Activated CD8-positive, alpha-beta memory T cell treated with anti-CD3 and anti-CD28 coated beads, Interleukin-2, amount 50 U/mL, for 48 hours (primary cell): ENCODE measurements around the gene GCLC.
"Not testable (repeated sequence)": the region's sequence is repeated elsewhere in the genome, so short reads cannot be mapped to it uniquely, and the experiment has no call there.

Experiments
- DNase-seq: peaks from one replicate; pipeline ENCODE4 v3.0.0-alpha.2; 2020

The GCLC gene

GRCh38 chr6:53487080-53487479 lies 57.8 kb downstream of the GCLC start:
- no peak for DNase-seq

- DNase-seq = no peak
These were observed 58.2 kb downstream of the GCLC start for GRCh38 chr6:53486679-53487078.

GRCh38 chr6:53484476-53485280 lies 60.2 kb downstream of the GCLC start:
- peak; percentile 86 for DNase-seq

- no peak for DNase-seq
These were observed 61.2 kb downstream of the GCLC start for GRCh38 chr6:53483423-53484353.

GRCh38 chr6:53481323-53481722 lies 63.6 kb downstream of the GCLC start:
- DNase-seq = no peak

GRCh38 chr6:53480774-53481173 lies 64.1 kb downstream of the GCLC start:
- not testable (repeated sequence) for DNase-seq

GRCh38 chr6:53479871-53480270 lies 65.0 kb downstream of the GCLC start:
- no peak for DNase-seq

- no peak for DNase-seq
These were observed 67.9 kb downstream of the GCLC start for GRCh38 chr6:53476964-53477363.

GRCh38 chr6:53474010-53474409 lies 70.9 kb downstream of the GCLC start:
- DNase-seq = no peak

GRCh38 chr6:53469163-53469562 lies 75.7 kb downstream of the GCLC start:
- DNase-seq = no peak

GRCh38 chr6:53466257-53466656 lies 78.6 kb downstream of the GCLC start:
- DNase-seq = no peak

- no peak for DNase-seq
These were observed 79.2 kb downstream of the GCLC start for GRCh38 chr6:53465732-53466131.

GRCh38 chr6:53464927-53465460 lies 79.9 kb downstream of the GCLC start:
- DNase-seq = no peak

- DNase-seq = no peak
These were observed 80.4 kb downstream of the GCLC start for GRCh38 chr6:53464483-53464882.

- DNase-seq = no peak
These were observed 83.2 kb downstream of the GCLC start for GRCh38 chr6:53461696-53462095.

- no peak for DNase-seq
These were observed 83.8 kb downstream of the GCLC start for GRCh38 chr6:53461041-53461656.

- DNase-seq = no peak
These were observed 86.6 kb downstream of the GCLC start for GRCh38 chr6:53458105-53458866.

- DNase-seq = no peak
These were observed 88.1 kb downstream of the GCLC start for GRCh38 chr6:53456809-53457208.

GRCh38 chr6:53455678-53456077 lies 89.2 kb downstream of the GCLC start:
- DNase-seq = no peak

- DNase-seq = no peak
These were observed 93.7 kb downstream of the GCLC start for GRCh38 chr6:53451165-53451564.

GRCh38 chr6:53447865-53448264 lies 97.0 kb downstream of the GCLC start:
- no peak for DNase-seq
